ENCODE results near the gene ARHGEF9.
"Not testable (repeated sequence)": the region's sequence is repeated elsewhere in the genome, so short reads cannot be mapped to it uniquely, and the experiment has no call there.

The ARHGEF9 gene

GRCh38 chrX:63784902-63785707 lies at the start of gene ARHGEF9:
TSS of gene ARHGEF9 (minus strand) at chrX:63785214. CDS start at chrX:63785145, 69 bp downstream.
- in situ Hi-C loops (cut with MboI; ENCODE audit: low sequenced_read_pairs) = no loop called here

DNA sequence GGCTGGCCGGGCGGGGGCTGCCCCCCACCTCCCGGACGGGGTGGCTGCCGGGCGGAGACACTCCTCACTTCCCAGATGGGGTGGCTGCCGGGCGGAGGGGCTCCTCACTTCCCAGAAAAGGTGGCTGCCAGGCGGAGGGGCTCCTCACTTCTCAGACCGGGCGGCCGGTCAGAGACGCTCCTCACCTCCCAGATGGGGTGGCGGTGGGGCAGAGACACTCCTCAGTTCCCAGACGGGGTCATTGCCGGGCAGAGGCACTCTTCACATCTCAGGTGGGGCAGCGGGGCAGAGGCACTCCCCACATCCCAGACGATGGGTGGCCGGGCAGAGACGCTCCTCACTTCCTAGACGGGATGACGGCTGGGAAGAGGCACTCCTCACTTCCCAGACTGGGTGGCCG lies 40.4 kb upstream of the ARHGEF9 start:
- in situ Hi-C loops (cut with MboI; ENCODE audit: low sequenced_read_pairs) = not testable (repeated sequence)

GRCh38 chrX:63818156-63818555 lies 33.1 kb upstream of the ARHGEF9 start:
- in situ Hi-C loops (cut with MboI; ENCODE audit: low sequenced_read_pairs) = no loop called here

DNA sequence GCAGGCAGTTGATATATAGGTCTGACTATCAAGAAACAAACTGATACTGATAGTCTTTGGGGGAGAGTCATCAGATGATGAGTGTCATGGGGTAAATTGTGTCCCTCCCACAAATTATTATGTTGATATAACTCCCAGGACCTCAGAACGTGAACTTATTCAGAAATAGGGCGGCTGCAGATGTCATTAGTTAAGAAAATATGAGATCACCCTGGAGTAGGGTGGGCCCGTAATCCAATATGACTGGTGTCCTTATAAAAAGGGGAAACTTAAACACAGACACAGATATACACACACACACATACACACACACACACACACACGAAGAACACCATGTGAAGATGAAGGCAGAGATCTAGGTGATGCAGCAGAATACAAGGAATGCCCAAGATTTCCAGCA lies 32.7 kb upstream of the ARHGEF9 start:
- in situ Hi-C loops (cut with MboI; ENCODE audit: low sequenced_read_pairs) = no loop called here

- in situ Hi-C loops (cut with MboI; ENCODE audit: low sequenced_read_pairs) = no loop called here
These were observed 27.8 kb upstream of the ARHGEF9 start for GRCh38 chrX:63812823-63813222.

- in situ Hi-C loops (cut with MboI; ENCODE audit: low sequenced_read_pairs) = no loop called here
These were observed 25.7 kb upstream of the ARHGEF9 start for GRCh38 chrX:63810746-63811145.

DNA sequence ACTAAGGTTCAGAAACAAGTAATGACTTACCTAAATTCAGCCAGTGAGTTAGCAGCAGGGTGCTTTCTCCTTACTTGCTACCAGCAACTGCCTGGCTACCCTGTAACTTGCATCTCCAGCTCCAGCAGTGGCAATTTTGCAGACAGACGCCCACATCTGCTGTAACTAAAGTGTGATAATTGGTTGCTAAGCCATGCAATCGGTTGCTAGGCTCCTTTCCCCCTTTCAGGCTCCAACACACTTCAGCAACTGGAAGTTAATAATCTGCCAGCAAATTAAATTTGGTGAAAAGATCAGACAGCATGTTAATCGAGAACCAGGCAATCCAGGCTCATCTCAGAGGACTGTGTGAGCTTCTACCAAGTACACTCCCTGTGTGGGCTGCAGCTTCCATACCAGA lies 24.2 kb upstream of the ARHGEF9 start:
- in situ Hi-C loops (cut with MboI; ENCODE audit: low sequenced_read_pairs) = no loop called here

DNA sequence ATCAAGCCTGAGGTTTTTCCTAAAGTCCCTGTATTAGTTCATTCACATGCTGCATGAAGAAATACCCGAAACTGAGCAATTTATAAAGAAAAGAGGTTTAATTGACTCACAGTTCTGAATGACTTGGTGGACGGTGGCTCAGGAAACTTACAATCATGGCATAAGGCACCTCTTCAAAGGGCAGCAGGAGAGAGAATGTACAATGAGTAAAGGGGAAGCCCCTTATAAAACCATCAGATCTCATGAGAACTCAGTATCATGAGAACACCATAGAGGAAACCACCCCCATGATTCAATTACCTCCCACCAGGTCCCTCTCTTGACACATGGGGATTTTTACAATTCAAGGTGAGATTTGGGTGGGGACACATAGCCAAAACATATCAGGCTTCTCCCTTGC lies 10.4 kb upstream of the ARHGEF9 start:
- in situ Hi-C loops (cut with MboI; ENCODE audit: low sequenced_read_pairs) = not testable (repeated sequence)

DNA sequence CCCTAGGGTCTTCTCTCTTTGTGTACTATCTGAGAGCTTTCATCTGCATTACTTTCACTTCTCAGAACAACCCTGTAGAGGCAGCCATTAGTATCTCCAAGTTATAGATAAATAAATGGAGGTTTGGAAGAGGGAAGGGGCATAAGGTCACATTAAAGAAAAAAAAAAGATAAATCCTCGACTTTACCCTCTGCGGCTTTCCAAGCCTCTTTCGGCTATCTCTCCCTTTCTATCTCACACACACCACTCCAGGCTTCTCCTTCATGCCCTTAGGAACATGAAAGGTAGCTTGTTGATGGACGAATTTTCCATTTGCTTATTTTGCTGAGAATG lies 660 bp upstream of the ARHGEF9 start:
- in situ Hi-C loops (cut with MboI; ENCODE audit: low sequenced_read_pairs) = no loop called here

DNA sequence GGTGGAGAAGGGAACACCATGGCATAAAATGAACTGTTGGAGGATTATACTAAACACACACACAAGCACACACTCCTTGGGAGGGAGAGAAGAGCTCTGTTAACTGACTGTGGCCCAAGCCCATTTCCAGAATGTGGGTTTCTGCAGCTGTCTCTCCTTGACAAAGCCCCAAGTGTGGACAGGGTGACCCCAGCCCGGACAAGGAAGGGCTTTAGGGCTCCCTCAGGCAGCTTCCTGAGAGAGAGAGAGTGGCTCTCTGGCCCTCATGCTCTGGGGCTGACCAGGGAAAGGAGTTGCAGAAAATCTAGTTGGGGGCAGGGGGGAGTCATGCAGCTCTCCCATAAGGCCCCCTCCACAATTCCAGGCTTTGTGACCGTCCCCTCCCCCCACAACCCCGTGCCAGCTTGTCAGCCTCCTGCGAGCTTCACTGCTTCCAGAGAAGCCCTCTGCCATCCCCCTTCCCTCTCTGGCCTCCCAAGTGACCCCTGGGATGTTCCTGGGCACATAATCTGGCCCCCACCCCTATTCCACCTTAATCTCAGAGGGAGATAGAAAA lies 590 bp downstream of the ARHGEF9 start:
- in situ Hi-C loops (cut with MboI; ENCODE audit: low sequenced_read_pairs) = no loop called here

GRCh38 chrX:63782515-63782914 lies 2.5 kb downstream of the ARHGEF9 start:
- in situ Hi-C loops (cut with MboI; ENCODE audit: low sequenced_read_pairs) = no loop called here

DNA sequence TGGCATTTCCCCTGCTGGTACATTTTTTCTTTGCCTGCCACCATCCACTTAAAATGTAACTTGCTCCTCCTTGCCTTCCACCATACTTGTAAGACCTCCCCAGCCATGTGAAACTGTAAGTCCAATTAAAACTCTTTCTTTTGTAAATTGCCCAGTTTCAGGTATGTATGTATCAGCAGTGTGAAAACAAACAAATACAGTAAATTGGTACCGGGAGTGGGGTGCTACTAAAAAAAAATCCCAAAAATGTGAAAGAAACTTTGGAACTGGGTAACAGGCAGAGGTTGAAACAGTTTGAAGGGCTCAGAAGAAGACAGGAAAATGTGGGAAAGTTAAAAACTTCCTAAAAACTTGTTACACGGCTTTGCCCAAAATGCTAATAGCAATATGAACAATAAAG lies 16.3 kb downstream of the ARHGEF9 start:
- in situ Hi-C loops (cut with MboI; ENCODE audit: low sequenced_read_pairs) = no loop called here

DNA sequence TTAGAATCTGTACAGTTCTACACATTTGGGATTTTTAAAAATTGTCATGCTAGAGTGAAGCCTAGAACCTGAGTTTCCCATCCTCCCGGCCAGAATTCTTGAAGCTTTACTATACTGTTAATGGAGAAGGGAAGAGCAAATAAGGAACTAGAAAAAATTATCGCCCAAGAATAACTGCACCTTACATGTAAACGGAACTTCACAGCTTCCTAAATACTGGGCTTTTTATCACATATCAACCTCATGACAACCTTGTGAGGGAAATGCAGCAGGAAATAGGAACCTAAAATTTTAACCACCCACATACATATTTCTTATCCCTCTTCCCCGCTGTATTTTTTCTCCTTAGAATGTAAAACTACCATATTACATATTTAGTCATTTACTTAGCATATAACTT lies 19.3 kb downstream of the ARHGEF9 start:
- in situ Hi-C loops (cut with MboI; ENCODE audit: low sequenced_read_pairs) = no loop called here

DNA sequence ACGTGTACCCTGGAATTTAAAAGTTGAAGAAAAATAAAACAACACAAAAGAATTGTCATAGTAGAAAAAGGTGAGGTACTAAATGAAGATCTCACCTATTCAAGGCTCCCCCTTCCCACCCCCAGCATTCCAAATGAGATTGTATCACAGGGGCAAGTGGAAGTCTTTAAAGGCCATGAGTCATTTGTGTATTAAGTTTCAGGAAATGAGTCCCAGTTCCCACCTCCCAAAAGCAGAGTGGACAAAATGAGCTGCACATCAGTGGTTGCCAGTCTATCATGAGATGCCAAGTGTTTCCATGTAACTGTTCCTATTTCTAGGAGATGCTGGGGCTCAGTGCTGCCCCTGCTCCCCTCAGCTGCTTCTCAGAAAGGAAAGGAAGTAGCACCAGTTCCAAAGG lies 20.1 kb downstream of the ARHGEF9 start:
- in situ Hi-C loops (cut with MboI; ENCODE audit: low sequenced_read_pairs) = no loop called here

GRCh38 chrX:63761639-63762038 lies 23.4 kb downstream of the ARHGEF9 start:
- in situ Hi-C loops (cut with MboI; ENCODE audit: low sequenced_read_pairs) = no loop called here

DNA sequence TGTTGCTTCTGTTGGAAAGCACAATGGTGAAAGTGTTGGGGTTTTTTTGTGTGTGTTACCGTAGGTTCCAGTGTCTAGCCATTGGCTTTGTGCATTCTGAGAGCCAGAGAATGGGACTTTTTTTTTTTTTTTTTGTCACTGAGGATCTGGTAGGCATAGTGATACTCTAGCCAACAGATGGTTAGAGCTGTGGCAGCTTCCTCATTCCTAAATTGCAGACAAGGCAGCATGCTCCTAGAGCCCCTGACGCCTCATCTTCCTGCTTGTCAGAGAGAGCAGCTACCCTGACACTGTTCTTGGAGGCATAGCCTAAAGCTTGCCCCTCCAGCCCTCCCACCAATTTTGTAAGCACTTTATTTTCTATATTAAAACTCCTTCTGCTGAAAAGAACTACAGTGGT lies 27.0 kb downstream of the ARHGEF9 start:
- in situ Hi-C loops (cut with MboI; ENCODE audit: low sequenced_read_pairs) = no loop called here

- in situ Hi-C loops (cut with MboI; ENCODE audit: low sequenced_read_pairs) = no loop called here
These were observed 29.1 kb downstream of the ARHGEF9 start for GRCh38 chrX:63755892-63756291.

DNA sequence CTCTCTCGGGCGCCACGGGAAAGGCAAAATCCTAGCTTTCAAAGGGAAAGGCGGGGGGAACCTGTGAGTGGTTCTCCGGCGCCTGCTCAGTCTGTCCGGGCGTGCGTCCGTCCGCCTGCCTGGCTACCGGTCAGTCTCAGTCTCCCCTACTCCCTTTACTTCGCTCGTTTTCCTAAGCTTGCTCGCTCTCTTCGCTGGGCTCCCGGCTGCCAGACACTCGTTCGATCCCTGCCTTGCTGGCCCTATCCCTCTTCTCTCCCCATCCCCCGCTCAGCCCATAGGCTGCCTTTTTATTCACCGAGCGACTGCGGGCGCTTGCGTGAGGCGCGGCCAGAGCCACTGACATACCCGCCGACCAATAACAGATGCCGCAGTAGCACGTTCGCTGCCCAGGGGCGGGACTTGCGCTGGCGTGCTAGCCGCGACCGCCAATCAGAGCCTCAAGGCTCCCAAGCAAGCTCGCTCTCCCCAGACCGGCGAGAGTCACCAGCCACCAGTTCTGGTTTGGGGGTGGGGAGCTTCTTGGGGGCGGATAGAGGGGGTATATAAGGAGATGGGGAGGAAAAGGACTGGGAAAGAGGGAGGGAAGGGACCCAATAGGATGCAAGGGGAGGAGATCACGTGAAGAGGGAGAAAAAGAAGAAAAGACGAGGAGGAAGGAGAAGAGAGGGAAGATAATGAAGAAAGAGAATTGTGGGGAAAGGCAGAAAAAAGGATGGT lies 30.0 kb downstream of the ARHGEF9 start:
- in situ Hi-C loops (cut with MboI; ENCODE audit: low sequenced_read_pairs) = no loop called here

DNA sequence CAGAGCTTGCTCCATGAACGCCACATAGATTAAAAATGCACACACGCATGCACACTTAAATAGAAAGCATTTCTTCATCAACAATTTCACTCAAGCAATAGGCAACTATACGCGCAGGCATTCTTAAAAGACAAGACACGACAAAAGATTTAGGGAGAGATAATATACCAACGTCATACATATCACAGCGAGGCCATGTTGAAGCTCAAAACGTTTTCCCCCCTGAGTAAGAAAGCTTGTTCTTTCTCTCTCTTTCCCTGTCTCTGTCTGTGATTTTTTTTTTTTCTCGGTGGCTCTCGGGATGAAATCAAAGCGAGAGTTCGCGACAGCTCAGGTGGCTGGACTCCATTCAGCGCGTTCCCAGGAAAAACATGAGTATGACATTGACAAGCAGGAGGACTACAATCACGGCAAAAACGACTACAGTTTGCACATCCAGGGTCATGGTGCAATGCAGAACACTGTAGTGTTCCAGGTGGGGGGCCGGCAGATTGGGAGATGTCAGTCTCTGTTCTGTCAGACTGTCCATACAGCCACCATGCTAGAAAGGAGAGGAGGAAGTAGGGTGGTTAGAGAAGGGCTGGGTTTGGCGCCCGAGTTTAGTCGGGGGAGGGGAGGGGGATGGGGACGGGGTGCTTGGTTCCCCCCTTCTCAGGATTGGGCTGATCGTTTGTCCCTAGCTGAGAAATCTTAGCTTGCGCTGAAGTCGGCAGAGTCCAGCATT lies 30.7 kb downstream of the ARHGEF9 start:
- in situ Hi-C loops (cut with MboI; ENCODE audit: low sequenced_read_pairs) = no loop called here

GRCh38 chrX:63751481-63751880 lies 33.5 kb downstream of the ARHGEF9 start:
- in situ Hi-C loops (cut with MboI; ENCODE audit: low sequenced_read_pairs) = no loop called here

- in situ Hi-C loops (cut with MboI; ENCODE audit: low sequenced_read_pairs) = no loop called here
These were observed 34.2 kb downstream of the ARHGEF9 start for GRCh38 chrX:63750811-63751210.

- in situ Hi-C loops (cut with MboI; ENCODE audit: low sequenced_read_pairs) = no loop called here
These were observed 37.7 kb downstream of the ARHGEF9 start for GRCh38 chrX:63747331-63747730.
